Measurements from ENCODE around the gene PXDN. TPM values are rescaled to one million over a fixed set of nuclear protein-coding genes. Genes with fewer than 3 reads are reported as not detected.

PXDN gene
- total and polyA plus RNA-seq, 2 of the 13 experiments (the other 11 are each of a cell fraction or from before 2014, with no cell fraction given): not detected

- no peak overlapping the region for H3K4me3 ChIP-seq (replicated peaks in 1 of 3; ENCODE audit: insufficient read depth in 1 of 3, low read depth in 2 of 3, low read length in 3 of 3)
- ATAC-seq (no peak), FAIRE-seq (no peak), DNase-seq (ENCODE audit: low spot score) (no peak)
- H3K36me3 ChIP-seq (replicated peaks in 1 of 2; ENCODE audit: control insufficient read depth in 1 of 2, insufficient read depth in 2 of 2, low read length in 2 of 2): no peaks in the 10 kb centered on the region
- in situ Hi-C loops (cut with HindIII; ENCODE audit: extremely low pct_ligation_motif_present, low pct_unique_long_range_greater_than_20kb): no loop called here
- H2AFZ ChIP-seq (ENCODE audit: low read length): no peak overlapping the region
- 31% methylated on average over 24 of the region's 27 CpGs for WGBS (ENCODE audit: low lambda C conversion rate)
- intact Hi-C loops (cut with micrococcal nuclease; ENCODE audit: unreplicated experiment): loop anchor here (2.0 kb wide), 1 partner anchor 228 kb away; no protein-coding TSS in a partner anchor
- no peak for TF ChIP-seq KMT2B (CRISPR knock-in tag; IDR thresholded peaks at IDR 0.05)
- no peak for TF ChIP-seq ZBED4 (CRISPR knock-in tag; IDR thresholded peaks at IDR 0.05; ENCODE audit: borderline replicate concordance)
- no peak for TF ChIP-seq ZNF263 (CRISPR knock-in tag; IDR thresholded peaks at IDR 0.05)
- no peak for TF ChIP-seq ZBTB43 (CRISPR knock-in tag; conservative IDR thresholded peaks at IDR 0.05)
- TF ChIP-seq ZNF234 (CRISPR knock-in tag; conservative IDR thresholded peaks at IDR 0.05): no peak
- no peak for TF ChIP-seq SMARCC2 (IDR thresholded peaks at IDR 0.05)
- no peak for TF ChIP-seq CSRNP1 (CRISPR knock-in tag; IDR thresholded peaks at IDR 0.05)
- H3K9ac ChIP-seq (ENCODE audit: insufficient read depth, low read depth, low read length): no peak overlapping the region
- BruUV-seq (replicated peaks): no TSS peak
- ChIA-PET CTCF (ENCODE audit: low intra/inter-chr PET ratio, low total read pairs) (interaction anchor here (1.5 kb wide), 1 partner anchor 181 kb away, joined by 4 read pairs; no protein-coding TSS in a partner anchor), POLR2A (no interaction called here)
- H3K4me2 ChIP-seq (ENCODE audit: low read depth, low read length): no peak overlapping the region
- H3K9me3 ChIP-seq (ENCODE audit: low read length): no peaks in the 10 kb centered on the region
- no peaks in the 10 kb centered on the region for H4K20me1 ChIP-seq (ENCODE audit: insufficient read depth, low read length)
- no peaks in the 10 kb centered on the region for H3K79me2 ChIP-seq (ENCODE audit: insufficient read depth, low read length)
- no peak overlapping the region for H3K27ac ChIP-seq (ENCODE audit: extremely low read length, insufficient read depth, low read length)
- peaks cover 22 to 86% of the 10 kb centered on the region in 2 experiments; a peak in 4 of 5 replicates for H3K27me3 ChIP-seq (ENCODE audit: control insufficient read depth in 1 of 2, insufficient read depth in 2 of 2, low read length in 2 of 2)
- H3K4me1 ChIP-seq (ENCODE audit: insufficient read depth, low read length): no peaks in the 10 kb centered on the region
Measured at GRCh38 chr2:1588051-1588977, 156.0 kb downstream of the PXDN start.
